Brain microvascular endothelial cell (primary cell): ENCODE measurements around the gene PIGT.

Experiments used
- DNase-seq: peaks from one replicate; pipeline ENCODE4 v3.0.0-alpha.2; 2020
- H3K27ac ChIP-seq: fragments of 250-450 bp; sonication (Bioruptor Pico); 2 replicates; pipeline ENCODE4 v1.5.1; 2020; ENCODE audit warnings: mild to moderate bottlenecking, moderate library complexity
- H3K27me3 ChIP-seq: fragments of 250-450 bp; sonication (Bioruptor Pico); replicated peaks from 2 replicates; pipeline ENCODE4 v1.5.1; 2020; ENCODE audit warnings: mild to moderate bottlenecking
- H3K36me3 ChIP-seq: fragments of 250-450 bp; sonication (Bioruptor Pico); replicated peaks from 2 replicates; pipeline ENCODE4 v1.5.1; 2020; ENCODE audit warnings: mild to moderate bottlenecking
- H3K4me3 ChIP-seq: 2 replicates; pipeline ENCODE4 v1.5.1; 2011; ENCODE audit warnings: low read depth, mild to moderate bottlenecking, control low read depth, low read length, moderate library complexity
- CTCF ChIP-seq: IDR thresholded peaks from 2 replicates; pipeline ENCODE4 v1.5.1; 2011; ENCODE audit warnings: low read depth, mild to moderate bottlenecking, moderate library complexity, low read length, control low read depth, inconsistent platforms; ENCODE audit errors: missing control alignments
- in situ Hi-C: cut with HindIII; loops from 2 replicates; pipeline ENCODE4 v1.10.0; 2017; ENCODE audit warnings: low sequenced_read_pairs, low pct_ligation_motif_present

The PIGT gene

GRCh38 chr20:45392733-45393132 lies 23.2 kb upstream of the PIGT start:
- no peak for DNase-seq
- in situ Hi-C loops = no loop called here
- peak; percentile 16 for TF ChIP-seq CTCF
- Histone ChIP-seq H3K27me3 (no peaks in the 10 kb centered on the region), H3K27ac (no peak overlapping the region), H3K4me3 (no peak overlapping the region), H3K36me3 (no peaks in the 10 kb centered on the region)

- no peak for DNase-seq
- Histone ChIP-seq H3K27me3 (no peaks in the 10 kb centered on the region), H3K4me3 (no peak overlapping the region), H3K27ac (no peak overlapping the region), H3K36me3 (no peaks in the 10 kb centered on the region)
- no peak for TF ChIP-seq CTCF
- in situ Hi-C loops = no loop called here
These were observed 21.5 kb upstream of the PIGT start for GRCh38 chr20:45394221-45395113.

GRCh38 chr20:45395114-45395415 lies 20.9 kb upstream of the PIGT start:
- no peak for TF ChIP-seq CTCF
- in situ Hi-C loops = no loop called here
- Histone ChIP-seq H3K27ac (no peak overlapping the region), H3K4me3 (no peak overlapping the region), H3K36me3 (no peaks in the 10 kb centered on the region), H3K27me3 (no peaks in the 10 kb centered on the region)
- no peak for DNase-seq

GRCh38 chr20:45399018-45399417 lies 16.9 kb upstream of the PIGT start:
- in situ Hi-C loops = no loop called here
- TF ChIP-seq CTCF = no peak
- no peak overlapping the region for H3K4me3 ChIP-seq
- no peak for DNase-seq
- no peaks in the 10 kb centered on the region for H3K27me3 ChIP-seq
- no peaks in the 10 kb centered on the region for H3K36me3 ChIP-seq
- no peak overlapping the region for H3K27ac ChIP-seq

- DNase-seq = no peak
- H3K27ac ChIP-seq = no peak overlapping the region
- no peaks in the 10 kb centered on the region for H3K27me3 ChIP-seq
These were observed 15.5 kb upstream of the PIGT start for GRCh38 chr20:45400346-45401031.

More at GRCh38 chr20:45400346-45401031, 15.5 kb upstream of the PIGT start:
- no peak overlapping the region for H3K4me3 ChIP-seq
- TF ChIP-seq CTCF = no peak
- in situ Hi-C loops = no loop called here
- no peaks in the 10 kb centered on the region for H3K36me3 ChIP-seq
